Smooth muscle cell (in vitro differentiated cells): Measurements from ENCODE around the gene SPATS2L. TPM values are rescaled to one million over a fixed set of nuclear protein-coding genes. Genes with fewer than 3 reads are reported as not detected.

Experiments
- DNase-seq: peaks from one replicate; lab custom pipeline; 2025; ENCODE audit not compliant: unreplicated experiment; lab: John Stamatoyannopoulos, UW
- H2AFZ ChIP-seq: fragments of 200-600 bp; sonication (generic); 2 replicates; pipeline ENCODE4 v1.6.0; 2016; ENCODE audit warnings: antibody characterized with exemption, low read depth, mild to moderate bottlenecking
- H3F3A ChIP-seq: fragments of 200-600 bp; sonication (generic); 2 replicates; pipeline ENCODE4 v1.6.0; 2017; ENCODE audit warnings: antibody characterized with exemption, low read depth
- H3K27ac ChIP-seq: fragments of 200-600 bp; sonication (generic); 2 replicates; pipeline ENCODE4 v1.5.1; 2016; ENCODE audit warnings: low read depth, mild to moderate bottlenecking
- H3K27me3 ChIP-seq: fragments of 200-600 bp; sonication (generic); 2 replicates; pipeline ENCODE4 v1.6.1; 2016; ENCODE audit warnings: low read depth, mild to moderate bottlenecking
- H3K36me3 ChIP-seq: fragments of 200-600 bp; sonication (generic); 2 replicates; pipeline ENCODE4 v1.5.1; 2016; ENCODE audit warnings: low read depth
- H3K4me1 ChIP-seq: fragments of 200-600 bp; sonication (generic); 2 replicates; pipeline ENCODE4 v1.5.1; 2016; ENCODE audit warnings: low read depth
- H3K4me2 ChIP-seq: fragments of 200-600 bp; sonication (generic); 2 replicates; pipeline ENCODE4 v1.6.0; 2016; ENCODE audit warnings: mild to moderate bottlenecking
- H3K4me3 ChIP-seq: fragments of 200-600 bp; sonication (generic); 2 replicates; pipeline ENCODE4 v1.5.1; 2016; ENCODE audit warnings: mild to moderate bottlenecking
- H3K79me2 ChIP-seq: fragments of 200-600 bp; sonication (generic); 2 replicates; pipeline ENCODE4 v1.6.0; 2016; ENCODE audit warnings: low read depth, mild to moderate bottlenecking
- H3K9ac ChIP-seq: fragments of 200-600 bp; sonication (generic); 2 replicates; pipeline ENCODE4 v1.6.0; 2016; ENCODE audit warnings: low read depth
- H3K9me3 ChIP-seq: fragments of 200-600 bp; sonication (generic); replicated peaks from 2 replicates; pipeline ENCODE4 v1.5.1; 2016; ENCODE audit warnings: low read depth
- H4K20me1 ChIP-seq: fragments of 200-600 bp; sonication (generic); 2 replicates; pipeline ENCODE4 v1.6.0; 2016; ENCODE audit warnings: low read depth
- CTCF ChIP-seq: fragments of 200-600 bp; sonication (generic); IDR thresholded peaks from 2 replicates; pipeline ENCODE4 v1.5.1; 2017; ENCODE audit warnings: borderline replicate concordance, mild to moderate bottlenecking, antibody characterized with exemption; ENCODE audit not compliant: insufficient read depth, poor library complexity, severe bottlenecking
- WGBS: methylation state at CpG from one replicate; pipeline ENCODE4 v1.1.7; 2016; ENCODE audit warnings: low lambda C conversion rate; 5-methylcytosine and 5-hydroxymethylcytosine counted together
- polyA plus RNA-seq: library from polyadenylated mRNA; unstranded; fragments of >200 nt; fragmentation: Nextera tagmentation; extraction: Ambion mirVana; gene quantifications from 2 replicates; pipeline ENCODE4 v1.2.1, GENCODE V29; 2016
- total RNA-seq: library from RNA; depleted of rRNA; stranded (reverse); fragments of >200 nt; gene quantifications from 2 replicates; pipeline ENCODE4 v1.2.3, GENCODE V29; 2014

The SPATS2L gene
- total and polyA plus RNA-seq, 2 experiments from 2014 or later: 356 to 432 TPM

GRCh38 chr2:200418399-200418798 lies 111.9 kb downstream of the SPATS2L start:
- H3K9me3 ChIP-seq: no peaks in the 10 kb centered on the region
- no peak overlapping the region for H3K9ac ChIP-seq
- no peak for DNase-seq
- H3K79me2 ChIP-seq: peaks cover 63% of the 10 kb centered on the region
- 92% methylated on average over 2 of the region's 2 CpGs for WGBS
- H3K36me3 ChIP-seq: peaks cover 30% of the 10 kb centered on the region
- H3K27ac ChIP-seq: peak overlapping the region; percentile 23
- H3K4me1 ChIP-seq: peaks cover 20% of the 10 kb centered on the region
- H3F3A ChIP-seq: peaks cover 6% of the 10 kb centered on the region
- H4K20me1 ChIP-seq: peaks cover 45% of the 10 kb centered on the region
- no peak for TF ChIP-seq CTCF
- no peak overlapping the region for H3K4me2 ChIP-seq
- no peak overlapping the region for H2AFZ ChIP-seq
- H3K27me3 ChIP-seq: no peaks in the 10 kb centered on the region
- no peak overlapping the region for H3K4me3 ChIP-seq

GRCh38 chr2:200419325-200419724 lies 112.8 kb downstream of the SPATS2L start:
- no peak overlapping the region for H3K4me3 ChIP-seq
- no peak overlapping the region for H3K9ac ChIP-seq
- H3K9me3 ChIP-seq: no peaks in the 10 kb centered on the region
- no peak for DNase-seq
- no peak for TF ChIP-seq CTCF
- no peak overlapping the region for H3K4me2 ChIP-seq
- 97% methylated on average over 9 of the region's 9 CpGs for WGBS
- no peak overlapping the region for H3K27ac ChIP-seq
- no peak overlapping the region for H2AFZ ChIP-seq
- peaks cover 30% of the 10 kb centered on the region for H3K36me3 ChIP-seq
- H3K79me2 ChIP-seq: peaks cover 55% of the 10 kb centered on the region
- H4K20me1 ChIP-seq: peaks cover 49% of the 10 kb centered on the region
- no peaks in the 10 kb centered on the region for H3K27me3 ChIP-seq
- H3F3A ChIP-seq: peaks cover 6% of the 10 kb centered on the region
- H3K4me1 ChIP-seq: peaks cover 22% of the 10 kb centered on the region

- Histone ChIP-seq H4K20me1 (peaks cover 64% of the 10 kb centered on the region), H3K79me2 (peaks cover 35% of the 10 kb centered on the region), H3F3A (peaks cover 3% of the 10 kb centered on the region), H3K4me1 (peaks cover 24% of the 10 kb centered on the region), H3K9ac (no peak overlapping the region), H3K27me3 (no peaks in the 10 kb centered on the region), H3K9me3 (no peaks in the 10 kb centered on the region), H3K27ac (no peak overlapping the region), H3K36me3 (peaks cover 35% of the 10 kb centered on the region), H3K4me2 (no peak overlapping the region), H3K4me3 (no peak overlapping the region), H2AFZ (no peak overlapping the region)
- 95% methylated on average over 1 of the region's 1 CpG for WGBS
- no peak for DNase-seq
- TF ChIP-seq CTCF: no peak
These were observed 114.8 kb downstream of the SPATS2L start for GRCh38 chr2:200421270-200421669.

DNA sequence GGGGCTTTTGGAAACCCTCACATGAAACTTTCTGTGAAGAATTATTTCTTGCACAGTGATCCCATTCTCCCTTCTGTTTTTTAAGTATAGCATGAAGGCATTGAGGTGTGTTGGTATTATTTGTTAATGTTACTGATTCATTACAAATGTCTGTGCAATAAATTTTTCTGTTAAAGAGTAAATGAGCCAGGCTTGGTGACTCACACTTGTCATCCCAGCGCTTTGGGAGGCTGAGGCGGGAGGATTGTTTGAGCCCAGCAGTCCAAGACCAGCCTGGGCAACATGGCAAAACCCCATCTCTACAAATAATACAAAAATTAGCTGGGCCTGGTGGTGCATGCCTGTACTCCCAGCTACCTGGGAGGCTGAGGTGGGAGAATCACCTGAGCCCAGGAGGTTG lies 115.6 kb downstream of the SPATS2L start:
- Histone ChIP-seq H3K4me1 (peaks cover 17% of the 10 kb centered on the region), H3K9me3 (no peaks in the 10 kb centered on the region), H3K4me3 (no peak overlapping the region), H3K9ac (no peak overlapping the region), H4K20me1 (peaks cover 66% of the 10 kb centered on the region), H3K79me2 (peaks cover 35% of the 10 kb centered on the region), H3F3A (peaks cover 5% of the 10 kb centered on the region), H2AFZ (no peak overlapping the region), H3K4me2 (no peak overlapping the region), H3K27me3 (no peaks in the 10 kb centered on the region), H3K36me3 (peaks cover 28% of the 10 kb centered on the region), H3K27ac (no peak overlapping the region)
- DNase-seq: no peak
- 91% methylated on average over 2 of the region's 2 CpGs for WGBS
- no peak for TF ChIP-seq CTCF
